KBM-7 (cell line): ENCODE data around the gene FAM13A.

Source experiments
- DNase-seq: peaks from one replicate; pipeline ENCODE4 v3.0.0-alpha.2; 2015
- in situ Hi-C: fragments of 300-500 bp; cut with MboI; formaldehyde crosslinking; loops from 2 replicates; pipeline ENCODE4 v1.14.3; 2020; ENCODE audit warnings: low sequenced_read_pairs, low pct_unique_long_range_greater_than_20kb, mixed read lengths

Gene FAM13A

DNA sequence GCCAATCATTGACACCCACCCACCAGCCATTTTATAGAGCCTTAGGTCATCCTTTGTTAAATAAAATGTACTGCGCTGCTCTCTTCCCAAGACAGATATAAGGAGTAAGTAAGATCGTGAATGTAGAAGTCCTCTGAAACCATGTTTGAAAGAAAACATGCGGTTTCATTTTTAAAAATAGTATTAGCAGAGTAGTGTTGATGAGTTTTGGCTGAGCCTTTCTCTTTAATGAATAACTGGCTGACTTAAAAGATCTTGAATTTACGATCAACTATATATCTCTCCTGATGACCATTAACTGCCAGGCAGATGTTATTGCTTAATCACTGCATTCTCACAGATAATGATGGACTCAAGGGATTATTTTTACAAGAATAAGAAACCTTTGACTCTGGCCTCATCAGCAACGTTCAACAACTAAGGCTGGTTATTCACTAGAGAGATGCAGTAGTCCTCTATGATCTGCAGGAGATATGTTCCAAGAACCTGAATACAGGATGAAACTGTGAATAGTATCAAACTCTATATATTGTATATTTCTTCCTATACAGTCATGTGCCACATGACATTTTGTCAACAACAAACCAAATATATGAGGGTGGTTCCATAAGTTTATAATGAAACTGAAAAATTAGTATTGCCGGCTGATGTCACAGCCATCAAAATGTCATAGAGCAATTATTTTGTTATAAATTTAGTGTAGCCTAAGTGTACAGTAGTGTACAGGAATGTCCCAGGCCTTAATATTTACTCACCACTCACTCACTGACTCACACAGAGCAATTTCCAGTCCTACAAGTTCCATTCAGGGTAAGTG is 80.8 kb downstream of the FAM13A start:
- DNase-seq: no peak
- in situ Hi-C loops: no loop called here

DNA sequence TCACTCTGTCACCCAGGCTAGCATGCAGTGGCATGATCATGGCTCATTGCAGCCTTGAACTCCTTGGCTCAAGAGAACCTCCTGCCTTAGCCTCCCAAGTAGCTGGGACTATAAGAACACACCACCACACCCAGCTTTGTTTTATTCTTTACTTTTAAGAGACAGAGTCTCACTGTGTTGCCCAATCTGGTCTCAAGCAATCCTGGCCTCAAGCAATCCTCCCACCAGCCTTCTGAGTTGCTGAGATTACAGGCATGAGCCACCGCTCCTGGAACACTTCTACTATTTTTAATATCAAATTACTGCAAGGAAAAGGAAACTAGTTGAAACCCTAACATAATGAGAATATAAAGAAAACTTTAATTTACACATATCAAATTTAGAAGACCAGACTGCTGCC is 85.4 kb downstream of the FAM13A start:
- DNase-seq: no peak
- in situ Hi-C loops: no loop called here

DNA sequence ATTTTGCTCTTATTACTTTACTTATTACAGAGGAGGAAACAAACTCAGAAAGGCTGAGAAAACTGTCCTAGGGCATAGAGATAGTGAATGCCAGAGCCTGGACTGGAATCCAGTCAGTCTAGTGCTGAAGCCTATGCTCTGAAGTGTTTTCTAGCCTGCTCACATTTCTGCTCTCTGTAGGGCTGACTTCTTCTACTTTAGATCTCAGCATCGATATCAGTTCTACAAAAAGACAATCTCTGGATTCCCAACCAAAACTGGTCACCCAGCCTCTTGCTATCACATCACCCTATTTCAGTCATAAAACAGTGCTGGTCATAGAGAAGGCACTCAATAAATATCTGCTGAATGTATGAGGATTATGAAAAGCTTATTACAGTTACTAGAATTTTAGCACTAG is 87.2 kb downstream of the FAM13A start:
- in situ Hi-C loops: no loop called here
- DNase-seq: no peak

DNA sequence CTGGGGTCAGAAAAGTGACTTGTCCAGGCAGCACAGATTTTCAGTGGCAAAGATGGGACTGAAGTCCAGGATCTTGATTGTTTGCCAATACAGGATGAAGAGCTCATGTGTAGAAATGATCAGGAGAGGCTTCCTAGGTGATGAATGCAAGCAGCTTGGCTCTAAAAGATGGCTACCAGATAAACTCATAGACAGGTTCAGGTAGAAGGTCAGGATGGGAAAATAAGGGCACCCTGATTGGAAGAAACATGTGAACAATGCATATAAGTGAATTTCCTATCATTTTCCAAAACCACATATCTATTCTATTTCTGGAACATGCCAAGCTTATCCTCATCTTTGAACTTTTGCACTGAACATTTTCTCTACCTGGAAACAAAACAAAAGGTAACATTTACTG is 87.7 kb downstream of the FAM13A start:
- DNase-seq: no peak
- in situ Hi-C loops: no loop called here

DNA sequence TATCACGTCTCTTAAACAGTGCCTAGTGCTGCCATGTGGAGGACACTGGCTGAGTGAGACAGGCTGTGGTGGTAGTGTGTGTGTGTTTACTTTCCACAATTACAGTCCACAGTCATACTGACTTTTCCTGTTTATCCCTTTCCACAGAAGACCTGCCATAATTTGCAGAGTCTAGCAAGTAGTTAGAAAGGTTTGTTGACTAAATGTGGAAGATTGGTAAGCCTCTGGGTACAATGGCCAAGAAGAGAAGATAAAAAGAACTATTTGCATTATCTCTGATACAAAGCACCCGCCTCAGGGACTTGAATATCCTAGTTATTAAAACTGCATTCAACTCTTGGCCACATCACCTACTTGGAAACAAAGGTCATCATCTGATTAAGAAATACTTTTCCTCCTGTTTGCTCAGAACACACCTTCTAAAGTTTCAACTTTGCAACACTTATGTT is 89.1 kb downstream of the FAM13A start:
- in situ Hi-C loops: no loop called here
- DNase-seq: no peak

DNA sequence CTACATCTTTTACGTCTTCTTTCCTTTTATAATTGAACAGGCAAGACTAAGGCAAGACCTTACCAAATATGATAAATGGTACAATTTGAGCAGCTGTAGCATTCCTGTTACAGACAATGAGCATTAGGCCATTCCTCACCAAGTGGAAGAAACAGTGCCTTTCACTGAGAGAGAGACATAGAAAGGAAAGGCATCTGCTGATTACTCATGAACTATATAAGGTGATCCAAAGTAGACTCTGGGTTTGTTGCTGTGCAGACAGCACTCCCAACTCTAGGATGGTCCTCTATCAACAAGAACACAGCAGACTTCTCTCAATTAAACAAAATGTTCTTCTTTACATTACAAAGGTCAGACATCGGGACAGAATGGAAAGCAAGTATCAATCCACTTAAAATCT is 91.9 kb downstream of the FAM13A start:
- DNase-seq: no peak
- in situ Hi-C loops: no loop called here

DNA sequence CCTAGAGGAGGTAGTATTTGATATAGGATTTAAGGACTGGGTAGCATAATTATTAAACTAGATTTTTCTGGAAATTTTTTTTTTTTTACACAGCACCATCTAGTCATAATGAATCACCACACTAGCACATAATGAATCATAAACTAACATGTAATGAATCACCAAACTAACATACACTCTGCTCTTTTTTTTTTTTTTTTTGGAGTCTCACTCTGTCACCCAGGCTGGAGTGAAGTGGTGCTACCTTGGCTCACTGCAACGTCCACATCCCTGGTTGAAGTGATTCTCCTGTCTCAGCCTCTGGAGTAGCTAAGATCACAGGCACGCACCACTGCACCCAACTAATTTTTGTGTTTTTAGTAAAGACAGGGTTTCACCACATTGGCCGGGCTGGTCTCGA is 92.5 kb downstream of the FAM13A start:
- in situ Hi-C loops: no loop called here
- DNase-seq: no peak

DNA sequence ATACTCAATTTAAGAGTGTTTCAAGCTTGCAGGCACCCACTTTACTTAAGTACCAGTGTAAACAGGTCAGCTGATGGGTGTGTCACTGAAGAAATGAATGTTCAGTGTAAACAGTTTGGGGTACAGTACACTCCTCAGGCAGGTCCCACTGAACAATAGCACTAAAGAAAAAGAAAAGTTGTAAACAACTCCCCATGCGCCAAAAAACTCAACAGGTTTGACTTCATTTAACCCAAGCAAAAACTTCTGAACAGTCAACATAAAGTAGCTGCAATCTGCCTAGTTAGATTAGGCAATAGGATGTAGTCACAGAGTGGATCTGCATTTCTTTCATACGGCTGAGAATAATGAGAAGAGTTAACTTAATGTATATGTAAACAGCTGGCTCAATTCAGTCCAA is 93.2 kb downstream of the FAM13A start:
- in situ Hi-C loops: no loop called here
- DNase-seq: no peak

DNA sequence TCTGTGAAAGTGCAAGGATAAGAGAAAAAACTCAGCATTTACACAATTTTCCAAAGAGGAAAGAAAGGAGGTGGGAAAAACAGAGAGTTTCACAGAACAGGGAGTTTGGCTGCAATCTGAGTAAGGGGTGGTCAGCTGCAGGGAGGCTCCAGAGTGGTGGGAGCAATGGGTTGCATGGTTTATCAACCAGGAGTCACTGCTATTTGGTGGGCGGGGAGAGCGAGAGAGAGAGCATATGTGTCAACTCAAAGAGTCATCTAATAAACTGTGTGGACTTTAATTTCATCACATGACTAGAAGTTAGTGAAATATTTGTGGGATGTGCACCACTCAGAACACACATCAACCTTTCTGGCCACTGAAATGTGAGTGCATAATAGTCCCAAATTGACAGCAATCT is 94.6 kb downstream of the FAM13A start:
- no peak for DNase-seq
- in situ Hi-C loops: no loop called here

DNA sequence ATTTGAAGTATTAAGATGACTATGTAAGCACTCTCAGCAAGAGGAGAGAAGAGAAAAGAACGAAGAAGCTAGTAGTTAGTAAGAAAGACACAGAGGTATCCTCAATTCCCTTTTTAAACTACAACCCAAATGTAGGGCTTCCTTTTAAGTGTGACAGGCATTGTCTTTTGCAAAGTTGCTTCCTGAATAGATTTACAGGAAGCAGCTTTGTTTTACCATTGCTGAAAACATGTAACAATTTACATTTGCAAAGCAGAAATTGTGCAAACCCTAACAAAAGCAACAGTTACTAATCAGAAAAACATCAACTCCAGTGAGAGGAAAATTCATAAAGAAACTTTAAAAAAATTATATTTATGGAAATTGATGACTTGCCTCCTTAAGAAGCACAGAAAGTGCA is 96.4 kb downstream of the FAM13A start:
- in situ Hi-C loops: no loop called here

DNA sequence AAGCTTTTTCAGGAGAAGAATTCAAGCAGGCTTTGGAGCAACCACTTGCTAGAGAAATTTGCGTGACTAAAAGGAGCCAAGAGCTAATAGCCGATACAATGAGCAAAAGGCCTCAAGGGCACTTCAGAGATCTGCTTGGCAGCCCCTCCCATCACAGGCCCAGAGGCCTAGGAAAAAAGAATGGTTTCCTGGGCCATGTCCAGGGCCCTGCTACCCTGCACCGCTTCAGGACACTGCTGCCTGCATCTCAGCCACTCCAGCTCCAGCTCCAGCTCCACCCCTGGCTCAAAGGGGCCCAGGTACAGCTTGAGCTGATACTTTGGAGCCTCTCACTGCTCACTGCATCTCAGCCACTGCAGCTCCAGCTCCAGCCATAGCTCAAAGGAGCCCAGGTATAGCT is 98.9 kb downstream of the FAM13A start:
- no peak for DNase-seq
- in situ Hi-C loops: no loop called here

More for the DNA sequence above, 96.4 kb downstream of the FAM13A start:
- DNase-seq: peak; percentile 61

DNA sequence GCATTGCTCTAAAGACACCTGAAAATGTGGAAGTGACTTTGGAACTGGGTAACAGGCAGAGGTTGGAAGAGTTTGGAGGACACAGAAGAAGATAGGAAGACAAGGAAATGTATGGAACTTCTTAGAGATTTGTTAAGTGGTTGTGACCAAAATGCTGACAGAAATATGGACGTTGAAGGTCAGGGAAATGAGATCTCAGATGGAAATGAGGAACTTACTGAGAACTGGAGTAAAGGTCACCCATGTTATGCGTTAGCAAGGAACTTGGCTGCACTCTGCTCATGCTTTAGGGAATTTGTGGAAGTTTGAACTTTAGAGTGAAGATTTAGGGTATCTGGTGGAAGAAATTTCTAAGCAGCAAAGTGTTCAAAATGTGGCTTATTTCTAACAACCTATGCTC is 99.4 kb downstream of the FAM13A start:
- peak; percentile 63 for DNase-seq
- in situ Hi-C loops: no loop called here

DNA sequence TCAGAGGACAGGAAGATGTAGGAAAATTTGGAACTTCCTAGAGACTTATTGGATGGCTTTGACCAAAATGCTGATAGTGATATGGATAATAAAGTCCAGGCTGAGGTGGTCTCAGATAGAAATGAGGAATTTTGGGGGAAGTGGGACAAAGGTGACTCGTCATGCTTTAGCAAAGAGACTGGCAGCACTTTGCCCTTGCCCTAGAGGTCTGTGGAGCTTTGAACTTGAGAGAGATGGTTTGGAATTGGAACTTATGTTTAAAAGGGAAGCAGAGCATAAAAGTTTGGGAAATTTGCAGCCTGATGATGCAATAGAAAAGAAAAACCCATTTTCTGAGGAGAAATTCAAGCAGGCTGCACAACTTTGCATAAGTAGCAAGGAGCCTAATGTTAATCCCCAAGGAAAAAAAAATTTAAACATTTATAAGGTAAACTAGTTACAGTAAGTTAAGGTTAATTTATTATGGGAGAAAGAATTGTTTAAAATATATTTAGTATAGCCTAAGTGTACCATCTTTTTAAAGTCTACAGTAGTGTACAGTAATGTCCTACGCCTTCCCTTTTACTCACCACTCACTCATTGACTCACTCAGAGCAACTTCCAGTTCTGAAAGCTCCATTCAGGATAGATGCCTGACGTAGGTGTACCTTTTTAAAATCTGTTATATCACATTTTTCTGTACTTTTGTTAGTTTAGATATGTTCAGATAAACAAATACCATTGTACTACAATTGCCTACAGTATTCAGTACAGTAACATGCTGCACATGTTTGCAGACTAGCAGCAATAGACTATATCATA is 101.2 kb downstream of the FAM13A start:
- DNase-seq: no peak
- in situ Hi-C loops: no loop called here

DNA sequence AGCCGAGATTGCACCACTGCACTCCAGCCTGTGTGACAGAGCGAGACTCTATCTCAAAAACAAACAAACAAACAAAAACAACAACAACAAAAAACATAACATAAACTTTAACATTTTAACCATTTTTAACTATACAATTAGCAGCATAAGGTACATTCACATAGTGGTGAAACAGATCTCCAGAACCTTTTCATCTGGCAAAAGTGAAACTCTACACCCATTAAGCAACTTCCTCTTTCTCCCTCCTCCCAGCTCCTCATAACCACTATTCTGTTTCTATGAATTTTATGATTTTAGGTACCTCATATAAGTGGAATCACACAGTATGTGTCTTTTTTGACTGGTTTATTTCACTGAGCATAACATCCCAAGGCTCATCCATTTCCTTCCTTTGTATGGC is 103.6 kb downstream of the FAM13A start:
- in situ Hi-C loops: no loop called here

DNA sequence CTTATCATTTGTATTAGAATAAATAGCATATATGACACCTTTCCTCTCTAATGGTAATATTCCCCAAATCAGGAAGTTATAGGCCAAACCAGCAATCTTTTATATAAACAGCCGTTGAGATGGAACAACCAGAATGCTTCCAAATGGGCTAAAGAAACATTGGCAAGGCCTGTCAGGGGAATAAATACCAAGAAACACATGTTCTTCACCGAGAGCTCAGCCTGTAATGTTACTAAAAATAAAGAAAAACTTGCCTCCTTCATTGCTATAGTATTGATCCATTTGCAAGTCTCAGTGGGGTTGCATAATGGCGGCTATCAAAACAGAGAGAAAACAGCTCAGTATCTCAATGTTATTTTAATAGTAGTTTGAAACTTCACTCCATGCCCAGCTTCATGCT is 104.9 kb downstream of the FAM13A start:
- DNase-seq: no peak
- in situ Hi-C loops: no loop called here

More for the DNA sequence above, 103.6 kb downstream of the FAM13A start:
- DNase-seq: peak; percentile 89

DNA sequence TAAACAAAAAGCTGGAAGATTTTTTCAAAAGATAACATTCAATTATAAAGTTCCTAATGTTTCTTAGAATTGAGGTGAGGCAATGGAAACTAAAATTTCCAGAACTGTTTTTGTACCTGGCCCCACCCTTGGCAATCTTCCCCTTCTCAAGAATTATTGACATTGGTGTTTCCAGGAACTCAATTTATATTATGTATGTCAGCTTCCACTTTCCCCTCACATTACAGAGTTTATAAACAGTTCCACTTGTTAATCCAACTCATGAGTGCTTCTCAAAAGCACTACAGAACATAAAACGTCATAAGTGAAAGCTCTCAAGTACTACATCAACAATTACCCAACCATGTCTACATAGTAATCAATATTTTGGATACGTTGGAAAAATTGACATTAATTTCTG is 107.4 kb downstream of the FAM13A start:
- in situ Hi-C loops: no loop called here

DNA sequence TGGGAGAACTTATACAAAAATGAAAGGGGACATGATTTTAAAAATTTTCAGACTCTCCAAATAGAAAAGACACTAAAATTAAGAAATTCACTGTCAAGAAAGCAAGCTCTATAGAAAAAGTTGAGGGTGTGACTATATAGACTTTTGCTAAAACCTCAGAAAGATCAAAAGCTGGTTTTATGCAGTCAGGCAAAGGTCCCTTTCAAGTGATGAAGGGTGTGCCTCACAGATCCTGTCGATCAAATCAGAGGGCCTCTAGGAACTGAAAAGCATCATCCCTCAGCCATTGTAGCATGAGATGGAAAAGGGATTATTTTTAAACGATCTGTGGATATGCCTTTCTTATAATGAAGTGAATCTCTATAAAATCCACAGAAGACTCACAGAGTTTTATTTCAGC is 116.5 kb downstream of the FAM13A start:
- no peak for DNase-seq
- in situ Hi-C loops: no loop called here

More for the DNA sequence above, 107.4 kb downstream of the FAM13A start:
- DNase-seq: peak; percentile 41

DNA sequence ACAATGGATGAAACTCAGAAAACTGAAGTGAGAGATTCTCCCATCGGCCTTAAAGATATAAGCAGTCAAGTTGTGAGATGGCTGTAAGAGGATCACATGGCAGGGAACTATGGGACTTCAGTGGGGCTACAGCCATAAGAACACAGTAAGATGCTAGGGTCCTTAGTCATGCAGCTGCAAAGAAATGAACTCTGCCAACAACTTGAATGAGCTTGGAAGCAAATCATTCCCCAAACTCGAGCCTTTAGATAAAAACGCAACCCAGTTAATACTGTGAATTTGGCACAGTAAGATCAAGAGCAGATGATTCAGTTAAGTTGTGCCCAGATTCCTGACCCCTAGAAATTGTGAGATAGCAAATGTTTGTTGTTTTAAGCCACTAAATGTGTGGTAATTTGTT is 117.3 kb downstream of the FAM13A start:
- DNase-seq: no peak
- in situ Hi-C loops: no loop called here

DNA sequence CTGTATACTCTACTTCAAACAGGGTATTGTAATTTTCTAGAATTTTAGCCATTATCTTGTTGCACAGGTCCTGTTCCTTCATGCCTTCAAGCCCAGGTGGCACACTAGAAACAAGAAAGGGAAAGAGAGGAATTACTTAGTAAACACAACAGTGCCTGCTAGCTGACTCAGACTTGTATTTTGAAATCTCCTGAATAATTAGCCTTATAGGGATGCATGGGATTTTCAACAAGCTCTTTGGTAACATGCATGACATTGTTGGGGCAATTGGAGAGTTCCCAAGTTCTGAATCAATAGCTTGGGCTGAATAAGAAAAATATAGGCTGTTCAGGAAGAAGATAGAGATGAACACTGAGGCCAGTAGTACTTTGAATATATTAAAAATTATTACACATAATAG is 118.8 kb downstream of the FAM13A start:
- no peak for DNase-seq
- in situ Hi-C loops: no loop called here

DNA sequence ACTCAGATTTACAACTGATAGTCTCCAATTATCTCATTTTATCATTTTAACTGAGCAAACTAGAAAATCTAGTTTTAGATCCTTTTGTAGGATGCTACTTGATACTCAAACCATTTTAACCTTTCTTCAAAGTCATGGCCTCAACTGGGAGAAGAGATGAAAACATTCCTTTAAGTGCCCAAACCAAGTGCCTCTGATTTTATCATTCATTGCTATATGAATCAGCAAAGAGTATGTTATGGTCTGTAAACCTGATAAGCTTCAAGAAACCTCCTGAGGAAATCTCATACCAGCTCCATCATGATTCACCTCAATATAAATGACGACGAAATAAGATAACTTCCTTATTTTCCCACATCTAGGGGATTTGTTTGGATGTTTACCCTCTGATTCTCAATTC is 119.9 kb downstream of the FAM13A start:
- no peak for DNase-seq
- in situ Hi-C loops: no loop called here
